Neural cell (in vitro differentiated cells): ENCODE data around the gene GSPT2. TPM values are rescaled to one million over a fixed set of nuclear protein-coding genes. Genes with fewer than 3 reads are reported as not detected.

Experiments
- H2AFZ ChIP-seq: fragments of 200-600, 300-800 bp; sonication (generic), shearing (Covaris generic); 2 replicates; pipeline ENCODE4 v1.6.0; 2014; ENCODE audit warnings: low read depth, mild to moderate bottlenecking, antibody characterized with exemption, low read length, moderate library complexity
- H3F3A ChIP-seq: fragments of 200-600 bp; shearing (Covaris generic); 2 replicates; pipeline ENCODE4 v1.6.1; 2016; ENCODE audit warnings: mild to moderate bottlenecking, moderate library complexity, mixed read lengths, antibody characterized with exemption, low read length; ENCODE audit not compliant: insufficient read depth, poor library complexity, severe bottlenecking
- H3K27ac ChIP-seq: fragments of 200-600, 300-800 bp; sonication (generic), shearing (Covaris generic); 2 replicates; pipeline ENCODE4 v1.5.1; 2014; ENCODE audit warnings: mild to moderate bottlenecking, low read length, moderate library complexity
- H3K27me3 ChIP-seq: fragments of 300-800, 200-600 bp; sonication (generic), shearing (Covaris generic); 2 replicates; pipeline ENCODE4 v1.6.0; 2014; ENCODE audit warnings: mild to moderate bottlenecking, low read depth, low read length, moderate library complexity; ENCODE audit not compliant: insufficient read depth
- H3K36me3 ChIP-seq: fragments of 300-800, 200-600 bp; sonication (generic), shearing (Covaris generic); 2 replicates; pipeline ENCODE4 v1.5.1; 2014; ENCODE audit warnings: mild to moderate bottlenecking, antibody characterized with exemption, low read length, moderate library complexity; ENCODE audit not compliant: insufficient read depth
- H3K4me2 ChIP-seq: fragments of 300-800, 200-600 bp; sonication (generic), shearing (Covaris generic); 2 replicates; pipeline ENCODE4 v1.6.0; 2014; ENCODE audit warnings: mild to moderate bottlenecking, low read length
- H3K4me3 ChIP-seq: fragments of 300-800, 200-600 bp; sonication (generic), shearing (Covaris generic); 2 replicates; pipeline ENCODE4 v1.5.1; 2014; ENCODE audit warnings: mild to moderate bottlenecking, low read length, moderate library complexity
- H3K79me2 ChIP-seq: fragments of 200-600 bp; shearing (Covaris generic); replicated peaks from 2 replicates; pipeline ENCODE4 v1.6.0; 2014; ENCODE audit warnings: mild to moderate bottlenecking, low read length, moderate library complexity; ENCODE audit not compliant: insufficient read depth
- H3K9ac ChIP-seq: fragments of 300-800, 200-600 bp; sonication (generic), shearing (Covaris generic); 2 replicates; pipeline ENCODE4 v1.6.1; 2016; ENCODE audit warnings: mild to moderate bottlenecking, low read length, mixed read lengths
- H3K9me2 ChIP-seq: fragments of 200-600 bp; shearing (Covaris generic); 2 replicates; pipeline ENCODE4 v1.6.1; 2016; ENCODE audit warnings: mild to moderate bottlenecking, low read length, mixed read lengths; ENCODE audit not compliant: insufficient read depth
- H3K9me3 ChIP-seq: fragments of 200-600, 300-800 bp; sonication (generic), shearing (Covaris generic); 2 replicates; pipeline ENCODE4 v1.6.1; 2016; ENCODE audit warnings: mild to moderate bottlenecking, mixed run types, low read length, moderate library complexity, mixed read lengths
- H4K20me1 ChIP-seq: fragments of 200-600 bp; shearing (Covaris generic); 2 replicates; pipeline ENCODE4 v1.6.1; 2016; ENCODE audit warnings: mild to moderate bottlenecking, mixed run types; ENCODE audit not compliant: insufficient read depth
- CTCF ChIP-seq: fragments of 450-650 bp; IDR thresholded peaks from 2 replicates; pipeline ENCODE4 v1.5.1; 2014; ENCODE audit warnings: antibody characterized with exemption, mild to moderate bottlenecking, moderate library complexity; ENCODE audit not compliant: poor library complexity, severe bottlenecking
- EP300 ChIP-seq: fragments of 450-650 bp; conservative IDR thresholded peaks from 2 replicates; pipeline ENCODE4 v1.6.1; 2014; ENCODE audit warnings: antibody characterized with exemption, mild to moderate bottlenecking, moderate library complexity; ENCODE audit not compliant: poor library complexity, severe bottlenecking
- EZH2 ChIP-seq: fragments of 200-600, 300-800 bp; shearing (Covaris generic), sonication (generic); IDR thresholded peaks from 2 replicates; pipeline ENCODE4 v1.6.1; 2014; ENCODE audit warnings: antibody characterized with exemption, low read length, borderline replicate concordance, mild to moderate bottlenecking; ENCODE audit not compliant: insufficient read depth, poor library complexity, severe bottlenecking
- MXI1 ChIP-seq: fragments of 450-650 bp; conservative IDR thresholded peaks from 2 replicates; pipeline ENCODE4 v1.6.1; 2014; ENCODE audit warnings: antibody characterized with exemption, mild to moderate bottlenecking; ENCODE audit not compliant: poor library complexity, severe bottlenecking
- POLR2AphosphoS5 ChIP-seq: IDR thresholded peaks from 2 replicates; pipeline ENCODE4 v1.6.1; 2012
- RAD21 ChIP-seq: fragments of 450-650 bp; conservative IDR thresholded peaks from 2 replicates; pipeline ENCODE4 v1.6.1; 2014; ENCODE audit warnings: antibody characterized with exemption, mild to moderate bottlenecking, moderate library complexity
- REST ChIP-seq: IDR thresholded peaks from 2 replicates; pipeline ENCODE4 v1.6.1; 2012; ENCODE audit warnings: borderline replicate concordance
- SMC3 ChIP-seq: fragments of 450-650 bp; conservative IDR thresholded peaks from 2 replicates; pipeline ENCODE4 v1.6.1; 2014; ENCODE audit warnings: antibody characterized with exemption, mild to moderate bottlenecking, moderate library complexity; ENCODE audit not compliant: poor library complexity
- TAF1 ChIP-seq: IDR thresholded peaks from 2 replicates; pipeline ENCODE4 v1.6.1; 2012; ENCODE audit warnings: low read depth
- polyA plus RNA-seq: library from polyadenylated mRNA; depleted of rRNA; stranded (reverse); fragments of >200 nt; gene quantifications from 2 replicates; pipeline ENCODE4 v1.2.3, GENCODE V29; 2014

GSPT2 gene
- polyA plus RNA-seq, 1 donor from 2014 or later = 25.5 TPM

- no peak overlapping the region for H3K9ac ChIP-seq
- no peaks in the 10 kb centered on the region for H3K79me2 ChIP-seq
- H3K36me3 ChIP-seq = no peaks in the 10 kb centered on the region
- no peak overlapping the region for H3K27ac ChIP-seq
- TF ChIP-seq EZH2 (no peak), CTCF (no peak), REST (no peak), POLR2AphosphoS5 (no peak), TAF1 (no peak), SMC3 (no peak), RAD21 (no peak), MXI1 (no peak), EP300 (no peak)
- H3K4me2 ChIP-seq = no peak overlapping the region
- no peaks in the 10 kb centered on the region for H3K9me2 ChIP-seq
- no peak overlapping the region for H2AFZ ChIP-seq
- no peak overlapping the region for H3K4me3 ChIP-seq
- H4K20me1 ChIP-seq = no peaks in the 10 kb centered on the region
- H3K27me3 ChIP-seq = no peaks in the 10 kb centered on the region
- H3K9me3 ChIP-seq = no peaks in the 10 kb centered on the region
- no peaks in the 10 kb centered on the region for H3F3A ChIP-seq
Observed at GRCh38 chrX:51776851-51777250, 33.6 kb downstream of the GSPT2 start.

GRCh38 chrX:51779306-51779705, 36.1 kb downstream of the GSPT2 start:
- Histone ChIP-seq H3K79me2 (no peaks in the 10 kb centered on the region), H3K9me3 (no peaks in the 10 kb centered on the region), H3K27me3 (no peaks in the 10 kb centered on the region), H3K4me2 (no peak overlapping the region), H3K4me3 (no peak overlapping the region), H3K36me3 (no peaks in the 10 kb centered on the region), H3F3A (no peaks in the 10 kb centered on the region), H4K20me1 (no peaks in the 10 kb centered on the region), H3K9ac (no peak overlapping the region), H2AFZ (no peak overlapping the region), H3K27ac (no peak overlapping the region), H3K9me2 (no peaks in the 10 kb centered on the region)
- no peak for TF ChIP-seq EZH2
- no peak for TF ChIP-seq REST
- no peak for TF ChIP-seq CTCF
- no peak for TF ChIP-seq TAF1
- TF ChIP-seq POLR2AphosphoS5 = no peak
- TF ChIP-seq MXI1 = no peak
- TF ChIP-seq RAD21 = no peak
- TF ChIP-seq EP300 = no peak
- TF ChIP-seq SMC3 = no peak
